A549 (cell line): ENCODE data around the gene KIAA0930.

Source experiments
- CBX8 ChIP-seq: fragments of 200-600 bp; sonication (generic); IDR thresholded peaks from 2 replicates; pipeline ENCODE4 v1.6.1; 2016
- CTCF ChIP-seq: fragments of >200 bp; sonication (Bioruptor Twin); formaldehyde crosslinking; IDR thresholded peaks from 3 replicates; pipeline ENCODE4 v1.5.1; 2016
- FOXS1 ChIP-seq: fragments of 250-450 bp; sonication (Bioruptor Pico); IDR thresholded peaks from 2 replicates; pipeline ENCODE4 v1.5.0; 2020; ENCODE audit warnings: mild to moderate bottlenecking, moderate library complexity
- RAD21 ChIP-seq, 2 experiments: fragments of >200 bp in 1 of 2; sonication (Bioruptor Twin) in 1 of 2; formaldehyde crosslinking in 1 of 2; IDR thresholded peaks in 1 of 2; conservative IDR thresholded peaks in 1 of 2; 2 replicates in 1 of 2; 3 replicates in 1 of 2; pipeline ENCODE4 v1.6.1; 2012 to 2018; ENCODE audit warnings: inconsistent platforms in 1 of 2

GRCh38 chr22:45262931-45263462 lies 22.3 kb upstream of the KIAA0930 start:
- no peak for TF ChIP-seq RAD21 (conservative IDR thresholded peaks at IDR 0.05 in 1 of 2, IDR thresholded peaks at IDR 0.05 in 1 of 2)
- no peak for TF ChIP-seq CBX8
- TF ChIP-seq FOXS1 (CRISPR knock-in tag): no peak
- no peak for TF ChIP-seq CTCF
